HG03095 (cell line): Measurements from ENCODE around the gene ORC3.
A peak's percentile ranks its signal among the peaks of the same experiment; 100 is the strongest.

ENCODE experiments used
- ATAC-seq: cut with Tn5 transposase; IDR thresholded peaks from one replicate; pipeline ENCODE4 v1.9.1; 2021; ENCODE audit warnings: moderate library complexity; ENCODE audit not compliant: unreplicated experiment

The ORC3 gene

GRCh38 chr6:87589693-87590416 is at the start of gene ORC3, which contains the start of gene RARS2:
Gene ORC3, plus strand, starts transcription at chr6:87590135. Its CDS starts 34 bp downstream, at chr6:87590169.
Gene RARS2, minus strand, starts transcription at chr6:87589987. Its CDS starts 30 bp downstream, at chr6:87589957.
- peak; percentile 100 for ATAC-seq

GRCh38 chr6:87540539-87540938 is 49.4 kb upstream of the ORC3 start:
- no peak for ATAC-seq

DNA sequence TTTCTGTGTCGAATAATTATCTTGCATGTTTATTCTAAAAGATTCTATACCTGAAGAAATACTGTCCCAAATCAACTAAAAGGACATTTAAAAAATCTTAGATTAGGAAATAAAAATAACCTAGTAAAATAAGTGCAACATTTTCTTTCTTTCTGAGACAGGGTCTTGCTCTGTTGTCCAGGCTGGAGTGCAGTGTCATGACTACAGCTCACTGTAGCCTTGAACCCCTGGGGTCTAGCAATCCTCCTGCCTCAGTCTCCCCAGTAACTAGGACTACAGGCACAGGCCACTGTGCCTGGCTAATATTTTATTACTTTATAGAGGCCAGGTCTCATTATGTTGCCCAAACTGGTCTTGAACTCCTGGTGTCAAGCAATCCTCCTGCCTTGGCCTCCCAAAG is 48.9 kb upstream of the ORC3 start:
- ATAC-seq: no peak

GRCh38 chr6:87541744-87542143 is 48.2 kb upstream of the ORC3 start:
- no peak for ATAC-seq

DNA sequence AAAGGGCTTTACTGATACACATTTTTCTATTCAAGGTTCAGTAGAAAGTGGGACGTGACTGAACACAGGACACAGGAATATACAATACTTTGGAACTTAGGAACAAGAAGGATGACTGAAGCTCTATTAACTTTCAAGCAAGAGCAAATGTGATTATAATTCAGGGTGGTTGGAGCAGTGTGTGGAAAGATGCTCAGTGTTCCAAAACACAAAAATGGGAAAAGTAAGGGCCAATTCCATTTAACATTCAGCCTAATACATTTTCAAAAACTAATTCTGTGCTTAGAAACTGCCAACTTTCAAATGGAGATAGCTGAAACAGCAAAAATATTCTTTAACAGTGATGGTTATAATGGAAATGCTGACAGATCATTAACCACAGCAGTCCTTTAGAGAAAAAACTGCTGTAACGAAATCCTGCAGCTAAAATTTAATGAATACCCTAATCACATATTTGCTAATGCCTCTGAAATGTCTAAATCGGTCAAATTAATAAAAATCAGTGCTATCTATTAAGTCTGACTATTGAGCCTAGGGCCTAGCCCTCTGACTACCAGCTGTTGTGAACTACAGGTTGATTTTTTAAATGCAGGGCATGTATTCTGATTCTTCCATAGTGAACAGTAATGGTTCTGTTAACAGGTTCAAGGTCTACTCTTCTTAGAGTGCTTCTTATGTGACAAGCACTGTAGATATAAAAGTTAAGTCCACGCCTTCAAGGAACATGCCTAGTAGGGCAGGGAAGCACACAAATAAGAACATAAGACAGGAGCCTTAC is 46.0 kb upstream of the ORC3 start:
- no peak for ATAC-seq

GRCh38 chr6:87544474-87544735 is 45.5 kb upstream of the ORC3 start:
- no peak for ATAC-seq

DNA sequence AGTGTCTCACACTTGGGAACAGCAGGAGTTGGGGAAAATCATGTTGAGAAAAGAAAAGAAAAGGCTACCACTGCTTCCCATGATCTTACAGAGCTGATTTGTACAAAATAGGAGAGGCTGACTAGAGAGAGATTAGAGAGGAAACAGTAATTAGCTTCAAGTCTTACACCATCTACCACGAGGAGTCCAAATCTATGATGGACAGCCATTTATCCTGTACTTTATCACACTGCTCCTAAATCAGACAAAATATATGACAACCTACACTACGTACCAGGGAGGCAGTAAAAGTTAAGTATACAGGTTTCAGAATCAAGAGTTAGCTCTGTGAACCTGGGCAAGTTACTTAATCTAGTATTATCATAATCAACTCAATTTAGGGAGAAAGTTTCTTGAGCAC is 38.1 kb upstream of the ORC3 start:
- ATAC-seq: no peak

- no peak for ATAC-seq
Measured at GRCh38 chr6:87553159-87553765, 36.7 kb upstream of the ORC3 start.

- ATAC-seq: no peak
Measured at GRCh38 chr6:87555506-87555905, 34.4 kb upstream of the ORC3 start.

GRCh38 chr6:87558446-87558845 is 31.5 kb upstream of the ORC3 start:
- no peak for ATAC-seq

DNA sequence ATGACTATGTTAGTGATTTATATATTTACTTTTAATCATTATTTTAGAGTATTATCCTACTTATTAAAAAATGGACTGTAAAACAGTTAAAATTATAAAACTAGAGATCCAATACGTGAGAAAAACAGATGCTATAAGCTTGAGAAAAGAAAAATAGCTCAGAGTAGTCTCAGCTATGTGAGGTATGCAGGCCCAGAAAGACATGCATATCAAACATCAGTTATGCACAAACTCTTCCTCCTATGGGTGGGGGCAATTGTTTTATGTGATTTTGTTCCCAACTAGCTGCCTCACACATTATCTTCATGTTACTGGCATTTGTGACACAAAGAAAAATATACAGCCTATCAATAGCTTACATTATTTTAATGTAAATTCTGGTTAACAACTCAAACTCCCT is 28.9 kb upstream of the ORC3 start:
- no peak for ATAC-seq

DNA sequence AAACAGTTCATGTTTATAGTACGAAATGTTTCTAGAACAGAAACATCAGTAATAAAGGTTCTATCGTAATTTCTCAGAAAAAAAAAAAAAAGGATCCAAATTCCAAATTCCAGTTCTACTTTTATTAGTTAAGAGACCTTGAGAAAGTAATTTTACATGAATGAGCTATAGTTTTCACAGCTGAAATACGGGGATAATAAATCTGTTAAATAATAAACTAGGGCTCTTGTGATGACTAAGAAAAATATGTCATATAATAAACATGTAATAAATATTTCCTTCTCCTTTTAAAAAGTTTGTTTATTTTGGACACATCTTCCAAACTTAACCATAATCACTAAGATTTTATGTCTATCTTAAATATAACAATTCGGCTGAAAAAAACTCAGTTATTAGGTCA is 17.9 kb upstream of the ORC3 start:
- ATAC-seq: no peak

DNA sequence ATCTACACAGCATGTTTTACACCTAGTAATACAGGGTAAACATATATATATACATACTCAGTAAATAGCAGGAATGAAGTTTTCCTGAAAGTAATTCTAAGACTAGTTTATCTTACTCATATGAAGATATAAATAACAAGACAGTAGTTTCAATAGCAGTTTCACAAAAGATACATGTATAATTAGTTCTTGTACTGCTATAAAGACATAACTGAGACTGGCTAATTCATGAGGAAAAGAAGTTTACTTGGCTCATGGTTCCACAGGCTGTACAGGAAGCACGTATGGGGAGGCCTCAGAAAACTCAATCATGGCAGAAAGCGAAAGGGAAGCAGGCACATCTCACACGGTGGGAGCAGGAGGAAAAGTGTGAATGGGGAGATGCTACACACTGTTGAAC is 17.1 kb upstream of the ORC3 start:
- ATAC-seq: no peak

DNA sequence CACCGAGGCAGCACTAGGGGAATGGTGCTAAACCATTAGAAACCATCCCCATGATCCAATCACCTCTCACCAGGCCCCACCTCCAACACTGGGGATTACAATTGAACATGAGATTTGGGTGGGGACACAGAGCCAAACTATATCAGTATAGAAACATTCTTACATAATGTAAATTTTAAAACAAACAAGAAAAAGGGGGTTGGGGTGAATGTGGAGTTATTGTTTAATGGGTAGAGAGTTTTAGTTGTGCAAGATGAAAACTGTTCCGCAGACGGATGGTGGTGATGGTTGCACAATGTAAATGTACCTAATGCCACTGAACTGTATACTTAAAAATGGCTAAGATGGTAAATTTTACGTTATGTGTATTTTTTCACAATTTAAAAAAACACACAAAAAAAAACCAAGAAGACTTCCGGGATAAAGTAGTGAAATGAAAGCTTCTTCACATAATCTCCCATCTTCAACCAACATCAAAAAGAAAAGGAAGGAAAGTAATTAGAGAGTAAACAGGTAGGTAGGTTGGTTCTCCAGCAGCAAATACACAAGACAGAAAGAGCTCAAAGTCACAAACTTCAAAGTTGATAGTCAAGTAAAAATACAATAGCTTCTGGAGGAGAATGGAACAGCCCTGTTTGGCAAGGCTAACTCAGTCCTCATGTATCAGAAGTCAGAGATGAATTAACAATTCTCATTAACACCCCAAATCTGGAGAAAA is 16.5 kb upstream of the ORC3 start:
- ATAC-seq: no peak

GRCh38 chr6:87574237-87574804 is 15.6 kb upstream of the ORC3 start:
- no peak for ATAC-seq

DNA sequence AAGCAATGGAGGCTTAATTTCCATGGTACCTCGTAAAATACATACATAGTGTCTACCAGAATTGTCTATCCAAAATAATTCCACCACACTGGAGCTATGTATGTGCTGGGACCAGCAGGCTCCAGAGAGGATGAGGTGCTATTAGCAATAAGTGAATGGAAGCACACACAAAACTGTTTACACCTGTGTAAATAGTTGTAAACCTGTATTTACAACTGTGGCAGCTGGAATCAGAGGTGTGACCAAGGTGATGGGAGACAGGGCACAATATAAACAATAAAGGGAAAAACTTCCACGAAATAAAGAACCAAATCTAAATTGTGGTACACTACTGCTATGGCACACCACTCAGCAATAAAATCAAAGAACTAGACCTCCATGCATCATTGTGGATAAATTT is 14.5 kb upstream of the ORC3 start:
- ATAC-seq: no peak

GRCh38 chr6:87583822-87584221 is 6.1 kb upstream of the ORC3 start:
- ATAC-seq: no peak

GRCh38 chr6:87586371-87587077 is 3.4 kb upstream of the ORC3 start:
- ATAC-seq: no peak

- no peak for ATAC-seq
Measured at GRCh38 chr6:87588756-87589407, 1.1 kb upstream of the ORC3 start.

DNA sequence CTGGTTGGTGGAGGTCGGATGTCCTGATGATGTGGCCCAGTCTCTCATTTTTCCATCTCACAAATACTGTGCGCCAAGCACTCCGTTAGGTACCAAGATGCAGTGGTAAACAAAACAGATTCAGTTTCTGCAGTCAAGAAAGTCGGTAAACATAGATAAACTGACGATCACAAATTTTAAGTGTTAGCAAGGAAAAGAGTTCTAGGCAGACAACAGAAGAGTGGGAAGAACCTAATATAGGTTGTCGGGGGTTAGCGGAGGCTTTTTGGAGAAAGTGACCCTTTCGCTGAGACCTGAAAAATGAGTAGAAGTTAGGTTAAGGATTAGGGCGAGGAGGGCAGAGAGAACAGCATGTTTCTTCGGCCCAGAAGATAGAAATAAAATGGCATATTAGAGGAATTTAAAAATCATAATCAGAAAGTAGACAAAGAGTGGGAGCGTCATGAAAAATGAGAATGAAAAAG is 514 bp downstream of the ORC3 start:
- ATAC-seq: no peak
